GM12865 (cell line): Measurements from ENCODE around the gene CRNN.

ENCODE experiments used
- DNase-seq: peaks from one replicate; pipeline ENCODE4 v3.0.0; 2010; ENCODE audit warnings: low read depth
- H3K4me3 ChIP-seq: 2 replicates; pipeline ENCODE4 v1.5.1; 2011; ENCODE audit warnings: mild to moderate bottlenecking, low read depth, low read length, control low read depth
- TF ChIP-seq, protein P1 (sequence below): IDR thresholded peaks from 2 replicates; pipeline ENCODE4 v1.5.1; 2011; ENCODE audit warnings: low read length, control low read depth, low read depth, inconsistent platforms; ENCODE audit not compliant: insufficient read depth; ENCODE audit errors: missing control alignments

CRNN gene

DNA sequence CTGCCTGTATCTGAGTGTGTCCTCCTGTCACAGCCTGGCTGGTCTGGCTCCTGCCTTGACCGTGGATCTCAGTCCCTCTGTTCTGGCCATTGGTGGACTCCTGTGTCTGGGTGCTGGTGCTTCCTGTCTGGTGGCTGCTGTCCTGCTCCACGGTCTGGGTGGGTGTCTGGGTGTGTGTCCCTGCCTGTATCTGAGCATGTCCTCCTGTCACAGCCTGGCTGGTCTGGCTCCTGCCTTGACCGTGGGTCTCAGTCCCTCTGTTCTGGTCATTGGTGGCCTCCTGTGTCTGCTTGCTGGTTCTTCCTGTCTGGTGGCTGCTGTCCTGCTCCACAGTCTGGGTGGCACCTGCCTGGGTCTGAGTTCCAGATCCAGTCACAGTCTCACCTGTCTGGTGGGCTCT lies 4.0 kb downstream of the CRNN start:
- no peak overlapping the region for H3K4me3 ChIP-seq
- no peak for DNase-seq
- TF ChIP-seq, protein P1, sequence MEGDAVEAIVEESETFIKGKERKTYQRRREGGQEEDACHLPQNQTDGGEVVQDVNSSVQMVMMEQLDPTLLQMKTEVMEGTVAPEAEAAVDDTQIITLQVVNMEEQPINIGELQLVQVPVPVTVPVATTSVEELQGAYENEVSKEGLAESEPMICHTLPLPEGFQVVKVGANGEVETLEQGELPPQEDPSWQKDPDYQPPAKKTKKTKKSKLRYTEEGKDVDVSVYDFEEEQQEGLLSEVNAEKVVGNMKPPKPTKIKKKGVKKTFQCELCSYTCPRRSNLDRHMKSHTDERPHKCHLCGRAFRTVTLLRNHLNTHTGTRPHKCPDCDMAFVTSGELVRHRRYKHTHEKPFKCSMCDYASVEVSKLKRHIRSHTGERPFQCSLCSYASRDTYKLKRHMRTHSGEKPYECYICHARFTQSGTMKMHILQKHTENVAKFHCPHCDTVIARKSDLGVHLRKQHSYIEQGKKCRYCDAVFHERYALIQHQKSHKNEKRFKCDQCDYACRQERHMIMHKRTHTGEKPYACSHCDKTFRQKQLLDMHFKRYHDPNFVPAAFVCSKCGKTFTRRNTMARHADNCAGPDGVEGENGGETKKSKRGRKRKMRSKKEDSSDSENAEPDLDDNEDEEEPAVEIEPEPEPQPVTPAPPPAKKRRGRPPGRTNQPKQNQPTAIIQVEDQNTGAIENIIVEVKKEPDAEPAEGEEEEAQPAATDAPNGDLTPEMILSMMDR, result no peak

DNA sequence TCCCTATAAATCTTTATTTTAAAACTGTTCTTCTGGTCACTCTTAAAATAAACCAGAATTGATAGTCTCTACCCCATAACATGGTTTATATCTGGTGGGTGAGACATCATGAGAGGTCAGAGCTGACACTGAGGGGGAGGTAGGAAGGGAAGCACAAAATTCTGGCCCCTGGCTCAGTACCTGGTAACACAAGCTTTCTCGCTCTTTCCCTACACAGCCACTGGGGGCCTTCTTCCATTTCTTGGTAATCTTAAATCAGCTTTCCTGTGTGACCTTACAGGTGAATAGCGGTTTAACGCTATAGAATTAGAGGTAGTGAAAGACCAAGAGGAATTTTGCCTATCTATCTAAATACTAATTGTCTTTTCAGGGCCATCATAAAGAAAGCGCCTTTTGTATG lies 5.4 kb downstream of the CRNN start:
- TF ChIP-seq, protein P1, result no peak
- H3K4me3 ChIP-seq, result no peak overlapping the region
- no peak for DNase-seq

DNA sequence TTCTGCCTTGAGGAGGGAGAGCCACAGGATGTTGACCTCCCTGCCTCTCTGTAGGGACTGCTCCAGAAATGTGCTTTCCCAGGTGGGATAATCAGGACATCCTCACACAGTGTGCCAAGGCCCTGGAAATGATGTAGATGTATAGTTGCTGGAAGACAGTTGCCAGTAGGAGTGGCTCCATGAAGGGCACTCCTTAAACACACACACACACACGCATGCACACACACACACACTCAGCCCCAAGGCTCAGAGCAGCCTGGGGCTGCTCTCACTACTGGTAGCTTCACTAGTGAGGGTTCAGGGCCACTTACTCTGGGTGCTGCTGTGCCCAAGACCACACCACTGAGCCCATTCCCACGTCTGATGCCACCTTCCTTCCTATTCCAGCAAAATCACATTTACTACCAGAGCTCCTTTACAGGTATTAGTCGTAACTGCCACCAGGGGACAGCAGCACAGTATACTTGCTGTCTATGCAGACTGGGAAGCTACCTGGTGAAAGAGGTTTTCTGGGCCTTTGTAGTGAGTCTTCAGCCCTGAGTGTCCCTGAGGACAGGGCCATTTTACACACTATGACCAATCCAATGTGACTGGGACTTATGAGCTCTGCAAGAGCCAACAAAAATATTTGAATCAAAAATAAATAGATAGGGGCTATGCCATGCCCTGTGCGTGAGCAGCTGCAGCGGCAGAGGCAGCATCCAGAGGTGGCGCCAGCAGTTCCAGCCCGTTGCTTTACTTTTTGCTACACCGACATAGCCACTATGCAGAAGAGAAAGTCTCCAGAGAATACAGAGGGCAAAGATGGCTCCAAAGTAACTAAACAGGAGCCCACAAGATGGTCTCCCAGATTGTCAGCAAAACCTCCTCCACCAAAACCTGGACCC lies 15.0 kb downstream of the CRNN start:
- TF ChIP-seq, protein P1, result peak; percentile 52

DNA sequence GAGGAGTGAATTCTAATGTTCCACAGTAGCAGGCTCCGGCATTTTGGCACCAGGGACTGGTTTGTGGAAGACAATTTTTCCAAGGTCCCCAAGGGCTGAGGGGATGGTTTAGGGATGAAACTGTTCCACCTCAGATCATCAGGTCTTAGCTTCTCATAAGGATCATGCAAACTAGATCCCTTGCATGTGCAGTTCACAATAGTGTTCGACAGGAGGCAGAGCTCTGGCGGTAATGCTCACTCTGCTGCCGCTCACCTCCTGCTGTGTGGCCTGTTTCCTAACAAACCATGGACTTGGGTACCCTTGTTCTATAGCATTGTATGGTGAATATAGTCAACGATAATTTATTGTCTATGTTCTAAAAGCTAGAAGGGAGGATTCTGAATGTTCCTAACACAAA lies 16.6 kb downstream of the CRNN start:
- H3K4me3 ChIP-seq, result no peak overlapping the region
- TF ChIP-seq, protein P1, result no peak
- DNase-seq, result no peak

More for the DNA sequence above, 15.0 kb downstream of the CRNN start:
- DNase-seq, result peak; percentile 43
- no peak overlapping the region for H3K4me3 ChIP-seq

DNA sequence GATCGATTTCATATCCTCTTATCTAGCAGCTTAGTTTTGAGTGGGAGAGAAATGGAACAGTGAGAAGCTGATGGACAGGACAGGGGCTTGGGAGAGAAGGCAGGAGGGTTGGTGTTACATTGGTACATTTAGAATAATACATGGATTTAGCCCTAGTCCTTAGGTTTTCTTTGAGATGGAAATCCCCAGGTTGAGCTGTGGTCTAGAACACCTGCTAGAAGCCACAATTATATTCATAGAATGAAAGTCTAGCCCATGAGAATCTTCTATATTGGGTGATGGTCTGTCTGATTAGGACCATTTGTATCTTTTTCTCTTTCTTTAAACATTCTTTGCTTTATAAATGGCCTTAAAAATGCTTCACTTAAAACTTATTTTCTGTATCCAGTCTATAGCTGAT lies 19.9 kb downstream of the CRNN start:
- no peak for DNase-seq
- H3K4me3 ChIP-seq, result no peak overlapping the region
- TF ChIP-seq, protein P1, result no peak

DNA sequence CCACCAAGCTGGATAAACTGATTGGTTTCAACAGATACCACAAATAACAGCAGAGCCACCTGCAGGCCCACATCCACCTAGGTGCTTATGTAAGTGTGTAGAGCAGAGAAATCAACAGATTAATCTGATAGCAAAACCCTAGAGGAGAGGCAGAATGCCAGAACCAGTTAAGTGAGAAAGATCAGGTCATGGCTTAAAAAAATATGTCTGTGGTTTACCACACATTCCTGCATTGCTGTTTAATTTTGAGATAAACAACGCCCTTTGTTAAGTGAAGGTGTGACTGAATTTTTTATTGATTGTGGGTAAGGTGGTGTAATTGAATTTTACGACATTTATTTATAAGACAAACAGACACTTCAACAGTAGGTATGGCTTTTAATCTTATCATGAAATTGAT lies 21.2 kb downstream of the CRNN start:
- no peak overlapping the region for H3K4me3 ChIP-seq
- DNase-seq, result no peak
- TF ChIP-seq, protein P1, result no peak

DNA sequence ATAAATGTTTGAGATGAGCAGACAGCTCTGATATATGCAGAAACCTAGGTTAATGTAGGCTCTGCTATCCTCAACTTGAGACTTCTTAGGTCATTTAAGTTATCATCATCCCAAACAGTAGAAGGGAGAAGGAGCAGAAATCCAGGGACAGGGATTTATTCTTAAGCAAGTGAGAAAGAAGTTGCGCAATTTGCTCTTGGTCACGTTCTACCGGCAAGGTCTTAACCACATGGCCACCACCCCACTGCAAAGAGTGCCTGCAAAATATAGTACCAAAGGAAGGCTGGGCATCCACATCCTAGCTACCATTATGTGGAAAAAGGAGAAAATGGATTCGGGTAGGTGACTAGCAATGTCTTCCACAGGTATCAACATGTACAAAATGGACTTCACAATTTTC lies 25.2 kb downstream of the CRNN start:
- TF ChIP-seq, protein P1, result no peak
- DNase-seq, result no peak
- H3K4me3 ChIP-seq, result no peak overlapping the region
